SK-MEL-5 (cell line): ENCODE results near the gene MAD1L1. TPM values are rescaled to one million over a fixed set of nuclear protein-coding genes. Genes with fewer than 3 reads are reported as not detected.

Experiments used
- DNase-seq: peaks from one replicate; pipeline ENCODE4 v3.0.0-alpha.2; 2016; ENCODE audit warnings: low read depth, low spot score
- in situ Hi-C: cut with HindIII; loops from 2 replicates; pipeline ENCODE4 v1.10.0; 2016; ENCODE audit warnings: low sequenced_read_pairs, high pct_unique_total_duplicates, low pct_unique_long_range_greater_than_20kb
- total RNA-seq: library from RNA; depleted of rRNA; stranded (reverse); fragments of >200 nt; shearing (Covaris generic); gene quantifications from 2 replicates; pipeline ENCODE4 v1.2.3, GENCODE V29; 2014

Gene MAD1L1
- total RNA-seq, 1 experiment from 2014 or later, result 204 TPM

DNA sequence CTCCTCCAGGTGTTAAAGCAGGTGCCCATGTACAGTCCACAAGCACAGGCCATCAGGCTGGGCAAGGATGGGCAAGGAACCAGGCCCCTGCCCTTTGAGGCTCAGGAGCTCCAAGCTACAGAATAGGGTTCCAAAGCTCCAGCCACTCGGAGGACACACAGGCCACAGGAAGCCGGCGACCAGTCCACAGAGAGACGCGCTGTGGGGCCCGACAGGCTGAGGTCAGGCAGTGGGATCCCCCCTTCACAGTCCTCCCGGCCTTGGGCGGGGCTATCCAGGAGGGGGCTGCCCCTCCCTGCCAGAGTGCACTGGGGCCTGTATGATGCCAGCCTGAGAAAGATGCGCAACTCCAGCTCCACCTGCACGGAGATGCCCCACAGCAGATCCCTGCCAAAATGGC is 34.0 kb downstream of the MAD1L1 start:
- in situ Hi-C loops, result no loop called here
- DNase-seq, result no peak

DNA sequence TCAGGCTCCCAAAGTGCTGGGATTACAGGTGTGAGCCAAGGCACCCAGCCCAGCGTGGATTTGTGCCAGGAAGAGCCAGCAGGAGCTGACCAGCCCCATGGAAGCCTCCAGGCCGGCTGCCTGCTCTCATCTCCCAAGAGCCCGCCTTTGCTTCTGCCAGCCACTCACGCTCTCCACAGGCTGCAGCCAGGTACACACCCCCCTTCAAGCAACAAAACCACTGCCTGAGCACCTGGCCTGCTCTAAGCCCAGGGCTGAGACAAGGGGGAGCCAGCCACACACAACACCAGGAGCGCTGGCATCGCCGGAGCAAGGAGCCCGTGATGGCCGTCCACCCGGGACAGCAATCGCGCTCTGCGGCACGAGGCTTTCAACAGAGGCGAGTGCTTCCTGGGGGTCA is 34.5 kb downstream of the MAD1L1 start:
- no peak for DNase-seq
- in situ Hi-C loops, result no loop called here

DNA sequence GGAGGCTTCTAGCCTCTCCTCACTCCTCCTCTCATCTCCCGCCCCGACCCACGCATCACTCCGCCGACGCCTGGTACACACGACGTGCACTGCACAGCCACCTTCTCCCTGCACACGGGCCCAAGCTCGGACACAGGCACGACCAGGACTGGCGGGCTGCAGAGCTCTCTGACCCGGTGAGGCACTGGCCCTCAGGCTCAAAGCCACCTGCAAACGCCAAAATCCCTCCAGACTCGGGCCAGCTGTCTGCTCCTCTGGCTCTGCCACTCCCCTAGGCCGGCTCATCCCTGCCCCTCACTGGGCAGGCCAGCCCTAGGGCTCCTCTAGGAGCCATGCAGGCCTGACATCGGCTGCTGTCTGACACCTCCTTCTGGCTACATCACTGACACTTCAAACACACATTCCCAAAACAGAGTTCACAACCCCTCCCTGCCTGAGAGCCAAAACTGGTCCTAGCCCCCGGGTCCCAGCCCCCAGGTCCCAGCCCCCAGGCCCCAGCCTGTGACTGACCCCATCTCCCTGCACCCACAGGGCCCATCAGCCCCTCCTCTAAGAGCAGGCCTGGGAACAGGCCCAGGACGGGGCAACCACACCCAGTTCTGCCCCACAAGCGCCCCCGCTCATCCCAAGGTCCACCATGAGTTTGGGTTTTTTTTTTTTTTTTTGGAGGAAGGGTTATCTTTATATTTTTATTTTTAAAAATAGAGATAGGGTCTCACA is 35.1 kb downstream of the MAD1L1 start:
- DNase-seq, result no peak
- in situ Hi-C loops, result no loop called here

- no peak for DNase-seq
- in situ Hi-C loops, result no loop called here
Measured at GRCh38 chr7:2196381-2197378, 36.1 kb downstream of the MAD1L1 start.

GRCh38 chr7:2195400-2196246 is 37.1 kb downstream of the MAD1L1 start:
- in situ Hi-C loops, result no loop called here
- no peak for DNase-seq

- DNase-seq, result no peak
- in situ Hi-C loops, result no loop called here
Measured at GRCh38 chr7:2193575-2194305, 39.0 kb downstream of the MAD1L1 start.

DNA sequence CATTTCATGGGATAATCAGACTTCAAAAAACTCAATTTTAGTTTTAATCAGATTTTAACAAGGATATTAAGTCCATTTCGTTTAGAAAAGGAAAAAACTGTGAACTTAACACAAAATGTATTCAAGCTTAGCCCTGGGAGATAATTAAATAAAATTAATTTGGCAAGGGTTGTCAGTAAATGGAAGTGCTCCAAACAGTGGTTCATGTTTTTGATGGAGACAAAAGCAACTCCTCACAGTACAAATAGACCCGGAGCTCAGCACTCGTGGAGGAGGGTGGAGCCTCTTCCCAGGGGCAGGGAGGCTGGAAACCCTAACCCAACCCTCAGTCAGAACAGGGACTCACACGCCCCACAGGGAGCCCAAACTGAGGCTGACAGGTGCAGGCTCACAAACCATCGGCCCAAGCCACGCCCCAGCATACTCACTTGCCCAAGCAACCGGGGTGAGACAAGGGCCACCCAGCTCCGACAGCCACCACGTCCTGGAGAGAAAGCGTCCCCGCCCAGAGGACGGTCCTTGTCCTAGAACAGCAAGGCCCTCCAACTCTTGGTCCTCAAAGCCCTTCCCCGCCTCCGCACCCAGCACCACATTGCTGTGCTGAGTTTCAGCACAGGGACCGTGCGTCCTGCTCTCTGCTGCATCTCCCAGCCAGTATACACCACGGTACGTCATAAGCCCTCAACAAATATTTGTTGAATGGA is 39.8 kb downstream of the MAD1L1 start:
- in situ Hi-C loops, result no loop called here
- no peak for DNase-seq

DNA sequence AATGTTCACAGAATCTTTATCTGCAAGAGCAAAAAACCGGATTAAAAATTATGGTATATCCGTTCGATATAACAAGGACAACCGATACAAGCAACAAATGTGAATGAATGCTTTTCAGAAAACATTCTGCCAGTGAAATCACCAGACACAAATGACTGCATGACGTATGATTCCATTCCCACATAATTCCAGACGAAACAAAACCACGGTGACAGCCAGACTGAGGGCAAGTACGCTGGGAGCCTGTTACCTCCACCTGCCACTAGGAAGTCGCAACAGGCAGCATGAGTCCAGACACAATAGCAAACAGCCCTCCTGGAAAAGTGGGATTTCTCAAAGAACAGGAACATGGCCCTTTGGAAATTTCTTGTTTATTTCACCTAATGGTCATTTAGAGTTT is 41.7 kb downstream of the MAD1L1 start:
- no peak for DNase-seq
- in situ Hi-C loops, result no loop called here

- no peak for DNase-seq
- in situ Hi-C loops, result no loop called here
Measured at GRCh38 chr7:2190531-2190930, 42.2 kb downstream of the MAD1L1 start.

GRCh38 chr7:2186166-2186565 is 46.6 kb downstream of the MAD1L1 start:
- no peak for DNase-seq
- in situ Hi-C loops, result no loop called here

GRCh38 chr7:2185715-2186114 is 47.0 kb downstream of the MAD1L1 start:
- DNase-seq, result peak; percentile 33
- in situ Hi-C loops, result no loop called here

- DNase-seq, result no peak
- in situ Hi-C loops, result no loop called here
Measured at GRCh38 chr7:2182461-2182860, 50.3 kb downstream of the MAD1L1 start.

- in situ Hi-C loops, result no loop called here
- DNase-seq, result no peak
Measured at GRCh38 chr7:2181077-2181854, 51.5 kb downstream of the MAD1L1 start.

- in situ Hi-C loops, result no loop called here
- DNase-seq, result no peak
Measured at GRCh38 chr7:2180081-2180480, 52.7 kb downstream of the MAD1L1 start.

- in situ Hi-C loops, result no loop called here
- peak; percentile 38 for DNase-seq
Measured at GRCh38 chr7:2175514-2175913, 57.2 kb downstream of the MAD1L1 start.

DNA sequence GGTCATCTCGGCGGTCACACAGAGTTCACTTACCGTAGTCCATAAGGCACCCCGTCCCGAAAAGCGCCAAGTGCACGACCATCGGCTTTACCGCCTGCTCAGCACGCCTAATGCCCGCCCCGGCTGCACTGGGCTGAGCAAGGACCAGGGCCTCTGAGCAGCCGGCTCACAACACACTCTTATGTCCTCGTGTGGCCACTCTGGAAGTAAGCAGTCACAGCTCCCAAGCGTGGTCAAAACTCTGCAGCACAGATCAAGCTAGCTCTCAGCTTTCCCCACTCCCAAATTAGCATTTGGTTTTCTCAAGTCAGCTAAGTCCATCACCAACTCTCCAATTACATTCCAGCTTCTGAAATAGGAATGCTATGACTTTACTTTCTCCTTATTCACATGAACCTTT is 57.7 kb downstream of the MAD1L1 start:
- no peak for DNase-seq
- in situ Hi-C loops, result no loop called here
